WI38 (cell line): ENCODE results near the gene BEAN1.

ENCODE experiments used
- H3K4me3 ChIP-seq: 2 replicates; pipeline ENCODE4 v1.5.1; 2011; ENCODE audit warnings: low read depth, mild to moderate bottlenecking, control low read depth, low read length
- TF ChIP-seq, protein P1 (sequence below): IDR thresholded peaks from 2 replicates; pipeline ENCODE4 v1.5.1; 2012; ENCODE audit warnings: low read depth, mild to moderate bottlenecking, control low read depth, low read length

The BEAN1 gene

DNA sequence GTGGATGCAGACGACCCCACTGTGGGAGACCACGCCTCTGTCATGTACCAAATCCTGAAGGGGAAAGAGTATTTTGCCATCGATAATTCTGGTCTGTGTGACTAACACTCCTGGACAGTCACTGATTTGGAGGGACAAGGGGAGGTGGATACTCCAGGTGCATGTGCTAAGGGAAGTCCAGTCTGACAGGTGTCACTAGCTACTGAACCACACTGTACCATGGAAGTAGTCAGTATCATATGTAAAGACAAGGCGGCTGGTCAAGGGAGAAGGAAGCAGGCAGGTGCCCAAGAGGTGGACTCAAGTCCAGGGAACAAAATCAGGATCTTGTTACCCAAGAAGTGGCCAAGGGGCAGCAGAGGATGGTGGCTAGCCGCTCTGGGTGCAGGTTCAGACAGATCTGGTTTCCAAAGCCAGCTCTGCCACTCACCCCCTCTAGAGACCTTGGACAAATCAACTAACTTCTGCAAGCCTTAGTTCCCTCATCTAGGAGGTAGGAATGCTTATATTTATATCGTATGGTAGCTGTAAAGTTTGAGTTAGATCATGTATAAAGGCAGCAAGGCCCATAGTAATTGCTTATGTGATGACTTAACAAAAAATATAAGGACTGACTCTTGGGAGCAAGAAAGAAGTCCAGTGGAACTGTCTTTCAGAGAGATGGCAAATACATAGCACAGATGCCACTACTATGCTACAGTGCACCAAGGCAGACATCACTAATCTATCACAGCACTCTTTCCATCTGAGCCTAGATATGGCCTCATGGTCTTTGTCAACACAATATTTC, 38.5 kb upstream of the BEAN1 start:
- TF ChIP-seq, protein P1, sequence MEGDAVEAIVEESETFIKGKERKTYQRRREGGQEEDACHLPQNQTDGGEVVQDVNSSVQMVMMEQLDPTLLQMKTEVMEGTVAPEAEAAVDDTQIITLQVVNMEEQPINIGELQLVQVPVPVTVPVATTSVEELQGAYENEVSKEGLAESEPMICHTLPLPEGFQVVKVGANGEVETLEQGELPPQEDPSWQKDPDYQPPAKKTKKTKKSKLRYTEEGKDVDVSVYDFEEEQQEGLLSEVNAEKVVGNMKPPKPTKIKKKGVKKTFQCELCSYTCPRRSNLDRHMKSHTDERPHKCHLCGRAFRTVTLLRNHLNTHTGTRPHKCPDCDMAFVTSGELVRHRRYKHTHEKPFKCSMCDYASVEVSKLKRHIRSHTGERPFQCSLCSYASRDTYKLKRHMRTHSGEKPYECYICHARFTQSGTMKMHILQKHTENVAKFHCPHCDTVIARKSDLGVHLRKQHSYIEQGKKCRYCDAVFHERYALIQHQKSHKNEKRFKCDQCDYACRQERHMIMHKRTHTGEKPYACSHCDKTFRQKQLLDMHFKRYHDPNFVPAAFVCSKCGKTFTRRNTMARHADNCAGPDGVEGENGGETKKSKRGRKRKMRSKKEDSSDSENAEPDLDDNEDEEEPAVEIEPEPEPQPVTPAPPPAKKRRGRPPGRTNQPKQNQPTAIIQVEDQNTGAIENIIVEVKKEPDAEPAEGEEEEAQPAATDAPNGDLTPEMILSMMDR, result no peak
- no peak overlapping the region for H3K4me3 ChIP-seq

DNA sequence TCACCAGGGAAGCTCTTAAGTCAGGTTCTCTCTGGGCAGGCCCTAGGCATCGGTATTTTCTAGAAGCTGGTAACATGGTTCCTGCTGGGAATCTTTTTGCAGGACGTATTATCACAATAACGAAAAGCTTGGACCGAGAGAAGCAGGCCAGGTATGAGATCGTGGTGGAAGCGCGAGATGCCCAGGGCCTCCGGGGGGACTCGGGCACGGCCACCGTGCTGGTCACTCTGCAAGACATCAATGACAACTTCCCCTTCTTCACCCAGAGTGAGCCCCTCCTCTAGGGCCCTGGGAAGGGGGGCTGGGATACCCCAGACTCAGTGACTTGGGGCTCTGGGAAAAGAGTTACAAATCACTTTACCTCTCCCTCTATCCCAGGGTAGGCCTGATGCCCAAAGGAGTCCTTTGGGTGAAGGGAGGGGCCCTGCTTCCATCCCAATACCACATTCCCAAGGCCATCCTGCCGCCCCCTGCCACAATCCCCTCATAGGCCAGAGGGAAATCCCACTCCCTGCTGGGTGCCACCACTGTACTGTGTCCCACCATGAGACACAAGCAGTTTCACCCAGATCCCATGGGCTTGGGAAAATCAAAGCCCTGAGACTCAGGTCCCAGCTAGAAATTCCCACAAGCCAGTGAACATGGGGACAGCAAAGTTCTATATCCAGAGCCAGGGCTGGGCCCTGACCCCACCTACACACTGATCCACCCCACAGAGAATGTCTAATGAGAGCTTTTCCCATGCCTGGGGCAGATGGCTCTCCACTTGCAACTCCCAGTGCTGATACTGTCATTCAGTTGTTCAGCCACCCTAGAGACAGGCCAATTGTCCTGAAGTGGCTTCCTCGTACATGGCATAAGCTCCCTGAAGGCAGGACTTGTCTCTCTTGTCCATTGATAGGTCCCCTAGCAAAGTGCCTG, 37.6 kb upstream of the BEAN1 start:
- TF ChIP-seq, protein P1, result no peak
- no peak overlapping the region for H3K4me3 ChIP-seq

DNA sequence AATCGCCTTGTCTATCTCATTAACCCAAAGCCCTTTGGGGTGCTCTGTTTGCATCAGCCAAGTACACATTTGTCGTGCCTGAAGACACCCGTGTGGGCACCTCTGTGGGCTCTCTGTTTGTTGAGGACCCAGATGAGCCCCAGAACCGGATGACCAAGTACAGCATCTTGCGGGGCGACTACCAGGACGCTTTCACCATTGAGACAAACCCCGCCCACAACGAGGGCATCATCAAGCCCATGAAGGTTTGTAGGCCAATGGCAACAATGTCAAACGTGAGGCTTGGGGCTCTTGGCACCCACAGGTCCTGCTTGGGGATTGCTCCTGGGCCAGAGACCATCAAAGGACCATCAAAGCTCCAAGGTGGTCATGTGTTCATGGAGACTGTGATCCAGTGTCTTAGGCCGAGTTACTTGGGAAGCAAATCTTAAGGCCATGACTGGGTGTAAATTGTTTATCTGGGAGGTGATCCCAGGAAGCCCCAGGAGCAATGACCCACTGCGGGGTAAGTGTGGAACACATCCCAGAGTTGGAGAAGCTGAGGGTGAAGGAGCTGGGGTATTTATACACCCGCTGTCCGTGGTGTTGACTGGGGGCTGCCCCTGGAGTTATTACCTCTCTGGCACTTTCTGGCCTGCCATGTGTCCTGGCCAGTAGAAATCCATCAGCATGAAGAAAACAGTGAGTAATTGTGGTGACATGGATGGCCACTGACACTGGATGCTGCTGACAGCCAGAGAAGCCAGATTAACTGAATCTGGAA, 36.6 kb upstream of the BEAN1 start:
- no peak overlapping the region for H3K4me3 ChIP-seq
- TF ChIP-seq, protein P1, result no peak

DNA sequence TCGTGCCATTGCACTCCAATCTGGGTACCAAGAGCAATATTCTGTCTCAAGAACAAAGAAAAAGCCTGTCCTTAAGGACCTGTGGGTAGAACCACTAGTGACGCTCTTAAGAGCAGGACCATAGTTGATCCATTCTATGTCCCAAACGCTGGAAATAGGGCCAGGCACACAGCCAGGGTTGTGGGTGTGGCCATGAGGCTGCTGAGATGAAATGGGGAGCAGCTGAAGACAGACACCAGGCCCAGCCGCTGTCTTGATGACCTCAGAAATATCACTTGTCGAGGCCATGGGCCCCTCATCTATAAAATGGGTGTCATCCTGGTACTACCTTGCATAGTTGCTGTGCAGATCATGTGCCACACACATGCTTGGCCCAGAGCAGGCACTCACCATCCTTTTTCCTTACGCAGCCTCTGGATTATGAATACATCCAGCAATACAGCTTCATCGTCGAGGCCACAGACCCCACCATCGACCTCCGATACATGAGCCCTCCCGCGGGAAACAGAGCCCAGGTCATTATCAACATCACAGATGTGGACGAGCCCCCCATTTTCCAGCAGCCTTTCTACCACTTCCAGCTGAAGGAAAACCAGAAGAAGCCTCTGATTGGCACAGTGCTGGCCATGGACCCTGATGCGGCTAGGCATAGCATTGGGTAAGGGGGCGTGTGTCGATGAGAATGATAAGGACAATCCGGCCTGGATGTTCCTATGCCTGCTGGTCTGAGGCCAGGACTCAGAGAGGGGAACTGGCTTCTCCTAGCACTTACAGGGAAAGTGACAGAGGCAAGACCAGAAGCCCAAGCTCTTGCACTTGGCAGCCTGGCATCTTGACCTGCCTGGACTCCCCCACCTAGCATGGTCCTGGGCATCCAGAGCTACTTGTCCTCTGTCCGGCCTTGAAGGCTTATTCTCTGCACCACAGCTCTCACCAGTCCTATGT, 35.1 kb upstream of the BEAN1 start:
- TF ChIP-seq, protein P1, result no peak
- H3K4me3 ChIP-seq, result no peak overlapping the region

DNA sequence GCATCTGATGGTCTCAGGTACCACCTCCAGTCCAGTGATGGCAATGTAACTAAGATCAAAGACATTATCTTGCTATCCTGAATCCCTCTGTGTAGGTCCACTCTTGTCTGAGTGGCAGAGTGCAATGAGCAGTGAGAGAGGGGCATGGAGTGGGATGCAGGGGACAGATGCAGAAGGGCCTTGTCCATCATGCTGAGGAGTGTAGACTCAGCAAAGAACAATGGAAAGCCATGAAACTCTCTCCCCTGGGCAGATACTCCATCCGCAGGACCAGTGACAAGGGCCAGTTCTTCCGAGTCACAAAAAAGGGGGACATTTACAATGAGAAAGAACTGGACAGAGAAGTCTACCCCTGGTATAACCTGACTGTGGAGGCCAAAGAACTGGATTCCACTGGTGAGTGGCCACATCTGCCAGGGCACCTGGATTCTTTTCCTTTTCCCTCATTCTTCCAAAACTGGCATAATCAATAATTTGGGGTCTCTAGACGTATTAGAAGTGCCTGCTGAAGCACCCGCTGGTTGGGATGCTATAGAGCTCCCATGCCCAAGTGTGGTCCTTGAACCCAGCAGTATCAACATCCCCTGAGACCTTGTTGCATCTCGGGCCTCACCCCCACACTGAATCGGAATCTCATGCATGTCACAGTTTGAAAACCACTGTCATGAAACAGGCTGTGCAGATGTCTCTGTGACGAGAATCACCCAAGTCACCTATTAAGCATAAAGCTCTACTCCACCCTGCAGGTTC, 31.1 kb upstream of the BEAN1 start:
- TF ChIP-seq, protein P1, result no peak

More for the DNA sequence above, 31.1 kb upstream of the BEAN1 start:
- H3K4me3 ChIP-seq, result no peak overlapping the region
